WTC11 (cell line): ENCODE results near the gene NDUFAF2. TPM values are rescaled to one million over a fixed set of nuclear protein-coding genes. Genes with fewer than 3 reads are reported as not detected.
"Not testable (repeated sequence)": the region's sequence is repeated elsewhere in the genome, so short reads cannot be mapped to it uniquely, and the experiment has no call there.

Experiments
- ATAC-seq: fragments of 200-7000 bp; cut with Tn5 transposase; 2 replicates; pipeline ENCODE4 v1.10.0; 2021; ENCODE audit warnings: mild to moderate bottlenecking, moderate library complexity
- CTCF ChIA-PET: fragments of 300-600 bp; sonication (Branson Sonifier 250); formaldehyde crosslinking; loops from one replicate; lab custom pipeline; 2021; ENCODE audit warnings: antibody characterized with exemption; lab: Charles Lee
- POLR2A ChIA-PET: fragments of 350-600 bp; sonication (Branson Sonifier 250); formaldehyde crosslinking; loops from one replicate; lab custom pipeline; 2021; ENCODE audit warnings: antibody characterized with exemption; lab: Charles Lee
- DNase-seq: peaks from one replicate; pipeline ENCODE4 v3.0.0; 2021; ENCODE audit warnings: low spot score
- H3K27ac Mint-ChIP-seq: 2 replicates; pipeline ENCODE4 v1.8.0; 2021; ENCODE audit warnings: mixed read lengths
- H3K27me3 Mint-ChIP-seq: 2 replicates; pipeline ENCODE4 v1.8.0; 2021; ENCODE audit warnings: low read depth, mild to moderate bottlenecking, moderate library complexity, mixed read lengths
- H3K36me3 Mint-ChIP-seq: 2 replicates; pipeline ENCODE4 v1.8.0; 2021; ENCODE audit warnings: mixed read lengths
- H3K4me1 Mint-ChIP-seq: 2 replicates; pipeline ENCODE4 v1.8.0; 2022; ENCODE audit warnings: mixed read lengths
- H3K4me3 Mint-ChIP-seq: 2 replicates; pipeline ENCODE4 v1.8.0; 2021; ENCODE audit warnings: mild to moderate bottlenecking, moderate library complexity, mixed read lengths
- H3K9me3 Mint-ChIP-seq: 2 replicates; pipeline ENCODE4 v1.8.0; 2021; ENCODE audit warnings: mixed read lengths
- ATF6 ChIP-seq: sonication (generic); formaldehyde crosslinking; IDR thresholded peaks from 2 replicates; pipeline ENCODE4 v1.8.1; 2023; ENCODE audit warnings: mild to moderate bottlenecking, missing genetic modification reagents
- CDX4 ChIP-seq: fragments of 250-450 bp; sonication (Bioruptor Pico); IDR thresholded peaks from 2 replicates; pipeline ENCODE4 v1.9.0; 2021; ENCODE audit warnings: moderate library complexity, mild to moderate bottlenecking, inconsistent platforms, borderline replicate concordance
- CREB1 ChIP-seq: sonication (generic); formaldehyde crosslinking; IDR thresholded peaks from 2 replicates; pipeline ENCODE4 v1.8.0; 2023; ENCODE audit warnings: mild to moderate bottlenecking, missing genetic modification reagents
- CTCF ChIP-seq: fragments of 200-600 bp; IDR thresholded peaks from 2 replicates; pipeline ENCODE4 v1.8.0; 2022; ENCODE audit warnings: antibody characterized with exemption
- ESRRA ChIP-seq: sonication (generic); formaldehyde crosslinking; IDR thresholded peaks from 2 replicates; pipeline ENCODE4 v1.8.1; 2022; ENCODE audit warnings: mild to moderate bottlenecking, missing genetic modification reagents, borderline replicate concordance
- FOXP1 ChIP-seq: sonication (generic); formaldehyde crosslinking; IDR thresholded peaks from 2 replicates; pipeline ENCODE4 v1.8.0; 2022; ENCODE audit warnings: missing genetic modification reagents, mild to moderate bottlenecking, moderate library complexity, borderline replicate concordance
- GABPB1 ChIP-seq: sonication (generic); formaldehyde crosslinking; IDR thresholded peaks from 2 replicates; pipeline ENCODE4 v1.8.1; 2023; ENCODE audit warnings: mild to moderate bottlenecking, missing genetic modification reagents
- GTF2I ChIP-seq: fragments of 250-450 bp; sonication (Bioruptor Pico); conservative IDR thresholded peaks from 2 replicates; pipeline ENCODE4 v1.4.0; 2021; ENCODE audit warnings: mild to moderate bottlenecking
- HMGA2 ChIP-seq: fragments of 250-450 bp; sonication (Bioruptor Pico); IDR thresholded peaks from 2 replicates; pipeline ENCODE4 v1.4.0; 2021; ENCODE audit warnings: mild to moderate bottlenecking, moderate library complexity
- NFATC4 ChIP-seq: fragments of 250-450 bp; sonication (Bioruptor Pico); IDR thresholded peaks from 2 replicates; pipeline ENCODE4 v1.9.0; 2021; ENCODE audit warnings: mild to moderate bottlenecking
- NFE2L1 ChIP-seq: sonication (generic); formaldehyde crosslinking; IDR thresholded peaks from 2 replicates; pipeline ENCODE4 v1.8.1; 2023; ENCODE audit warnings: missing genetic modification reagents
- NR3C1 ChIP-seq: sonication (generic); formaldehyde crosslinking; conservative IDR thresholded peaks from 2 replicates; pipeline ENCODE4 v1.8.1; 2023; ENCODE audit warnings: low read depth, mild to moderate bottlenecking, missing genetic modification reagents
- RELA ChIP-seq: sonication (generic); formaldehyde crosslinking; IDR thresholded peaks from 2 replicates; pipeline ENCODE4 v1.8.1; 2022; ENCODE audit warnings: missing genetic modification reagents, mild to moderate bottlenecking, borderline replicate concordance
- TEAD4 ChIP-seq: sonication (generic); formaldehyde crosslinking; IDR thresholded peaks from 2 replicates; pipeline ENCODE4 v1.8.0; 2022; ENCODE audit warnings: mild to moderate bottlenecking, missing genetic modification reagents
- TP53 ChIP-seq: sonication (generic); formaldehyde crosslinking; IDR thresholded peaks from 2 replicates; pipeline ENCODE4 v1.8.1; 2023; ENCODE audit warnings: mild to moderate bottlenecking, missing genetic modification reagents
- ZMAT4 ChIP-seq: fragments of 250-450 bp; sonication (Bioruptor Pico); IDR thresholded peaks from 2 replicates; pipeline ENCODE4 v1.9.0; 2021; ENCODE audit warnings: mild to moderate bottlenecking
- ZNF263 ChIP-seq: sonication (generic); formaldehyde crosslinking; IDR thresholded peaks from 2 replicates; pipeline ENCODE4 v1.8.1; 2022; ENCODE audit warnings: low read depth, mild to moderate bottlenecking, moderate library complexity, missing genetic modification reagents
- ZNF416 ChIP-seq: fragments of 250-450 bp; sonication (Bioruptor Pico); IDR thresholded peaks from 2 replicates; pipeline ENCODE4 v1.9.0; 2021; ENCODE audit warnings: mild to moderate bottlenecking, inconsistent platforms
- total RNA-seq: library from RNA; stranded (reverse); gene quantifications from 3 replicates; pipeline ENCODE4 v1.2.3, GENCODE V29; 2021
- TF ChIP-seq, protein P1 (sequence below): fragments of 250-450 bp; sonication (Bioruptor Pico); IDR thresholded peaks from 2 replicates; pipeline ENCODE4 v2.1.2; 2022; ENCODE audit warnings: mild to moderate bottlenecking, moderate library complexity
- TF ChIP-seq, protein P2 (sequence below): sonication (generic); formaldehyde crosslinking; IDR thresholded peaks from 2 replicates; pipeline ENCODE4 v1.8.1; 2022; ENCODE audit warnings: mild to moderate bottlenecking, missing genetic modification reagents, moderate library complexity, borderline replicate concordance
- TF ChIP-seq, protein P3 (sequence below): sonication (generic); formaldehyde crosslinking; IDR thresholded peaks from 2 replicates; pipeline ENCODE4 v1.8.0; 2022; ENCODE audit warnings: mild to moderate bottlenecking, missing genetic modification reagents
- TF ChIP-seq, protein P4 (sequence below): sonication (generic); formaldehyde crosslinking; IDR thresholded peaks from 2 replicates; pipeline ENCODE4 v1.8.0; 2023; ENCODE audit warnings: mild to moderate bottlenecking, missing genetic modification reagents
- TF ChIP-seq, protein P5 (sequence below): sonication (generic); formaldehyde crosslinking; conservative IDR thresholded peaks from 2 replicates; pipeline ENCODE4 v1.8.1; 2022; ENCODE audit warnings: mild to moderate bottlenecking, missing genetic modification reagents

NDUFAF2 gene
- total RNA-seq, 1 experiment from 2014 or later, result 42.0 TPM

- TF ChIP-seq, protein P1, sequence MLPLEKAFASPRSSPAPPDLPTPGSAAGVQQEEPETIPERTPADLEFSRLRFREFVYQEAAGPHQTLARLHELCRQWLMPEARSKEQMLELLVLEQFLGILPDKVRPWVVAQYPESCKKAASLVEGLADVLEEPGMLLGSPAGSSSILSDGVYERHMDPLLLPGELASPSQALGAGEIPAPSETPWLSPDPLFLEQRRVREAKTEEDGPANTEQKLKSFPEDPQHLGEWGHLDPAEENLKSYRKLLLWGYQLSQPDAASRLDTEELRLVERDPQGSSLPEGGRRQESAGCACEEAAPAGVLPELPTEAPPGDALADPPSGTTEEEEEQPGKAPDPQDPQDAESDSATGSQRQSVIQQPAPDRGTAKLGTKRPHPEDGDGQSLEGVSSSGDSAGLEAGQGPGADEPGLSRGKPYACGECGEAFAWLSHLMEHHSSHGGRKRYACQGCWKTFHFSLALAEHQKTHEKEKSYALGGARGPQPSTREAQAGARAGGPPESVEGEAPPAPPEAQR (CRISPR knock-in tag), result no peak
- TF ChIP-seq, protein P2, sequence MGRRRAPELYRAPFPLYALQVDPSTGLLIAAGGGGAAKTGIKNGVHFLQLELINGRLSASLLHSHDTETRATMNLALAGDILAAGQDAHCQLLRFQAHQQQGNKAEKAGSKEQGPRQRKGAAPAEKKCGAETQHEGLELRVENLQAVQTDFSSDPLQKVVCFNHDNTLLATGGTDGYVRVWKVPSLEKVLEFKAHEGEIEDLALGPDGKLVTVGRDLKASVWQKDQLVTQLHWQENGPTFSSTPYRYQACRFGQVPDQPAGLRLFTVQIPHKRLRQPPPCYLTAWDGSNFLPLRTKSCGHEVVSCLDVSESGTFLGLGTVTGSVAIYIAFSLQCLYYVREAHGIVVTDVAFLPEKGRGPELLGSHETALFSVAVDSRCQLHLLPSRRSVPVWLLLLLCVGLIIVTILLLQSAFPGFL (CRISPR knock-in tag), result no peak
- TF ChIP-seq, protein P3, sequence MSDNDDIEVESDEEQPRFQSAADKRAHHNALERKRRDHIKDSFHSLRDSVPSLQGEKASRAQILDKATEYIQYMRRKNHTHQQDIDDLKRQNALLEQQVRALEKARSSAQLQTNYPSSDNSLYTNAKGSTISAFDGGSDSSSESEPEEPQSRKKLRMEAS, result no peak
- TF ChIP-seq NFE2L1 (no peak), ATF6 (CRISPR knock-in tag) (no peak)
- TF ChIP-seq, all 79 proteins: peak for 0
Observed at GRCh38 chr5:61030163-61030482, 85.1 kb downstream of the NDUFAF2 start (continued).

- not testable (repeated sequence) for H3K4me3 Mint-ChIP-seq, H3K27me3 Mint-ChIP-seq
Observed at GRCh38 chr5:61031301-61031700, 86.3 kb downstream of the NDUFAF2 start.

GRCh38 chr5:61044545-61044944, 99.5 kb downstream of the NDUFAF2 start:
- TF ChIP-seq ZNF416, result no peak
- no peak for TF ChIP-seq CDX4
- no peak for TF ChIP-seq TP53 (CRISPR knock-in tag)
- TF ChIP-seq CREB1 (CRISPR knock-in tag), result no peak
- TF ChIP-seq, protein P4, sequence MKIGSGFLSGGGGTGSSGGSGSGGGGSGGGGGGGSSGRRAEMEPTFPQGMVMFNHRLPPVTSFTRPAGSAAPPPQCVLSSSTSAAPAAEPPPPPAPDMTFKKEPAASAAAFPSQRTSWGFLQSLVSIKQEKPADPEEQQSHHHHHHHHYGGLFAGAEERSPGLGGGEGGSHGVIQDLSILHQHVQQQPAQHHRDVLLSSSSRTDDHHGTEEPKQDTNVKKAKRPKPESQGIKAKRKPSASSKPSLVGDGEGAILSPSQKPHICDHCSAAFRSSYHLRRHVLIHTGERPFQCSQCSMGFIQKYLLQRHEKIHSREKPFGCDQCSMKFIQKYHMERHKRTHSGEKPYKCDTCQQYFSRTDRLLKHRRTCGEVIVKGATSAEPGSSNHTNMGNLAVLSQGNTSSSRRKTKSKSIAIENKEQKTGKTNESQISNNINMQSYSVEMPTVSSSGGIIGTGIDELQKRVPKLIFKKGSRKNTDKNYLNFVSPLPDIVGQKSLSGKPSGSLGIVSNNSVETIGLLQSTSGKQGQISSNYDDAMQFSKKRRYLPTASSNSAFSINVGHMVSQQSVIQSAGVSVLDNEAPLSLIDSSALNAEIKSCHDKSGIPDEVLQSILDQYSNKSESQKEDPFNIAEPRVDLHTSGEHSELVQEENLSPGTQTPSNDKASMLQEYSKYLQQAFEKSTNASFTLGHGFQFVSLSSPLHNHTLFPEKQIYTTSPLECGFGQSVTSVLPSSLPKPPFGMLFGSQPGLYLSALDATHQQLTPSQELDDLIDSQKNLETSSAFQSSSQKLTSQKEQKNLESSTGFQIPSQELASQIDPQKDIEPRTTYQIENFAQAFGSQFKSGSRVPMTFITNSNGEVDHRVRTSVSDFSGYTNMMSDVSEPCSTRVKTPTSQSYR, result no peak
- no peak for TF ChIP-seq ESRRA (CRISPR knock-in tag)
- TF ChIP-seq HMGA2, result peak; percentile 89; the same call in 1 of the 2 replicates
- peak; percentile 65; the same call in 1 of the 2 replicates for TF ChIP-seq GTF2I (CRISPR knock-in tag)
- TF ChIP-seq FOXP1 (CRISPR knock-in tag), result no peak
- TF ChIP-seq TEAD4 (CRISPR knock-in tag), result no peak
- TF ChIP-seq ZMAT4 (CRISPR knock-in tag), result no peak
- TF ChIP-seq CTCF, result no peak
- no peak for TF ChIP-seq ZNF263 (CRISPR knock-in tag)
- no peak for TF ChIP-seq GABPB1 (CRISPR knock-in tag)
- TF ChIP-seq NFATC4, result no peak
- TF ChIP-seq, protein P5, sequence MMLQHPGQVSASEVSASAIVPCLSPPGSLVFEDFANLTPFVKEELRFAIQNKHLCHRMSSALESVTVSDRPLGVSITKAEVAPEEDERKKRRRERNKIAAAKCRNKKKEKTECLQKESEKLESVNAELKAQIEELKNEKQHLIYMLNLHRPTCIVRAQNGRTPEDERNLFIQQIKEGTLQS (CRISPR knock-in tag), result no peak
- TF ChIP-seq RELA, result no peak
- TF ChIP-seq NR3C1 (CRISPR knock-in tag), result no peak
- Mint-ChIP-seq H3K9me3 (peaks cover 11% of the 10 kb centered on the region), H3K4me1 (peaks cover 16% of the 10 kb centered on the region), H3K27ac (no peak overlapping the region), H3K36me3 (peaks cover 5% of the 10 kb centered on the region; the same call in 1 of the 2 replicates), H3K27me3 (no peaks in the 10 kb centered on the region), H3K4me3 (no peak overlapping the region)
- ATAC-seq (no peak), DNase-seq (no peak)
- CTCF ChIA-PET, result no interaction called here
- POLR2A ChIA-PET, result no interaction called here

More at GRCh38 chr5:61031301-61031700, 86.3 kb downstream of the NDUFAF2 start:
- H3K9me3 Mint-ChIP-seq, CTCF ChIA-PET, DNase-seq, H3K4me1 Mint-ChIP-seq, H3K36me3 Mint-ChIP-seq, ATAC-seq, H3K27ac Mint-ChIP-seq, POLR2A ChIA-PET: not testable (repeated sequence)
